ENCODE results near the gene KCNQ2.

GRCh38 chr20:63518351-63518861, 46.0 kb upstream of the KCNQ2 start:
- TF ChIP-seq, protein P1, sequence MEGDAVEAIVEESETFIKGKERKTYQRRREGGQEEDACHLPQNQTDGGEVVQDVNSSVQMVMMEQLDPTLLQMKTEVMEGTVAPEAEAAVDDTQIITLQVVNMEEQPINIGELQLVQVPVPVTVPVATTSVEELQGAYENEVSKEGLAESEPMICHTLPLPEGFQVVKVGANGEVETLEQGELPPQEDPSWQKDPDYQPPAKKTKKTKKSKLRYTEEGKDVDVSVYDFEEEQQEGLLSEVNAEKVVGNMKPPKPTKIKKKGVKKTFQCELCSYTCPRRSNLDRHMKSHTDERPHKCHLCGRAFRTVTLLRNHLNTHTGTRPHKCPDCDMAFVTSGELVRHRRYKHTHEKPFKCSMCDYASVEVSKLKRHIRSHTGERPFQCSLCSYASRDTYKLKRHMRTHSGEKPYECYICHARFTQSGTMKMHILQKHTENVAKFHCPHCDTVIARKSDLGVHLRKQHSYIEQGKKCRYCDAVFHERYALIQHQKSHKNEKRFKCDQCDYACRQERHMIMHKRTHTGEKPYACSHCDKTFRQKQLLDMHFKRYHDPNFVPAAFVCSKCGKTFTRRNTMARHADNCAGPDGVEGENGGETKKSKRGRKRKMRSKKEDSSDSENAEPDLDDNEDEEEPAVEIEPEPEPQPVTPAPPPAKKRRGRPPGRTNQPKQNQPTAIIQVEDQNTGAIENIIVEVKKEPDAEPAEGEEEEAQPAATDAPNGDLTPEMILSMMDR (IDR thresholded peaks at IDR 0.05), result no peak
- TF ChIP-seq EP300 (IDR thresholded peaks at IDR 0.05), result no peak

Measured in ovary (tissue), 3 donors.